ENCODE data around the gene ENG. TPM values are rescaled to one million over a fixed set of nuclear protein-coding genes. Genes with fewer than 3 reads are reported as not detected.

Gene ENG
- total RNA-seq, 1 donor from 2014 or later = 243 TPM

DNA sequence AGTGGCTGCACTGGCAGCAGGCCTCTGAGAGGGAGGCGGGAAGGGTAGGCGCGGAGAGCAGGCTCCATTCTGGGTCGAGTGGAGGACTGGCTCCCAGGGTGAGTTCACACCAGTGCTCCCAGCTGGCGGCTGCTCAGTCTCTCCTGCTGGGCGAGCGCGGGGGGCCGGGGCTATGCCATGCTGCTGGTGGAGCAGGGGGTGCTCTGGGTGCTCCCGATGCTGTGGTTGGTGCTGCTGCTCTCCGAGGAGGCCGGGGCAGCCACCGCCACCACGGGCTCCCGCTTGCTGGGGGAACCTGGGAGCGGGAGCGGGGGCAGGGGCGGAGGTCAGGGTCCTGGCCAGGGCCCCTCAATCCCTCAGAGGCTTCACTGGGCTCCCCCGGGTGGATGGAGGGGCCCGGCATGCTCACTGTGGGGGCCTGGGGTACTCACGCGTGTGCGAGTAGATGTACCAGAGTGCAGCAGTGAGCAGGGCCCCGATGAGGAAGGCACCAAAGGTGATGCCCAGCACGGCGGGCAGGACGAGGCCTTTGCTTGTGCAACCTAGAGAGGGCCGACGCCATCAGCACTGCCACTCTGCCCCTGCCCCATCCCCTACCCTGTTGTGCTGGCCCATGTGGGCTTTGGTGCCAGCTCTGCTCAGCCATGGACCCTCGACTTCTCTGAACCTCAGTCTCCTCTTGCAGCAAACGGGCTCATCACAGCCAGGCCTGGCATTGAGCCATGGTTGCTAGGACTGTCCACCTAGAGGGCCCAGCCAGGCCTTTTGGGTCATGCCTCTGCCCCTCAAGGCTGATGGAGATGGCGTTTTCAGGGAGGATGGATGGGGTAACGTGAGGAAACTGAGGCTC, 38.7 kb downstream of the ENG start:
- DNase-seq (ENCODE audit: low spot score) = no peak

DNA sequence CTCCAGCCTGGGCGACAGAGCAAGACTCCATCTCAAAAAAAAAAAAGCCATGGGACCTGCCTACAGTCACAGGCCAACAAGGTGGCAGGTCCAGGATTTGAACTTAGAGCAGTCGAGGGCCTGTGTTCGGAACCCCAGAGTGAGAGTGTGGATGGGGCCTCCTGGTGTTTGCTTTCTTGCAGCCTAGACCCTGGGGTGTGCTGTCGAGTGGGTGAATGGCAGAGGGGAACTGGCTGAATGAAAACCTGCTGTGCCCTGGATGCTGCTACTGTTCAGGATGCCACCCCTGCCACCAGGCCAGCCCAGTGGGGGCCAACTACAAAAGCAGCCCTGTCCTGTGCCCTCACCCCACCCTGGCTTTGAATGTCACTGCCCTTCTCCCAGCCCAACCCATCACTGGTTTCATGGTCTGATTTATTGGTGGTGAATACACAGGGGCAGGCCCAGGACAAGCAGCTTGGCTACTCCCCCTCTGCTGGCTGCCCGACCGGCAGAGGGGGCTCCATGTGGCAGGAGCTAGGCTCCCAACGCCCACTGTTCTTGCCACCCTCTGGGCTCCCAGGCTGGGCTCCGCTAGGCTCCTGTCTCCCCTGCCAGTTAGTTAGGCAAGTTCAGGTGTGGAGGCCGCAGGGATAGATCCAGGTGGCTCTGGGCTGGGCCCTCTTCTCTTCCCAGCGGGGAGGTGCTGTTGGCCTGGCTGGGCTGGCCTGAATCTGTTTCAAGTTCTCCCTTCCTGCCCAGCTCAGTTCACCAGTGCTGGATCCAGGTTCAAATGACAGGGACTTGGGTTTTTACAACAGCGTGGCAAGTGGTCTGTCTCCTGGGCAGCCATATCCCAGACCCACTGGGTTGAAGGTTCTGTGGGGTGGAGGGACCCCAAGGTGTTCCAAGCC, 39.6 kb downstream of the ENG start:
- no peak for DNase-seq (ENCODE audit: low spot score)

DNA sequence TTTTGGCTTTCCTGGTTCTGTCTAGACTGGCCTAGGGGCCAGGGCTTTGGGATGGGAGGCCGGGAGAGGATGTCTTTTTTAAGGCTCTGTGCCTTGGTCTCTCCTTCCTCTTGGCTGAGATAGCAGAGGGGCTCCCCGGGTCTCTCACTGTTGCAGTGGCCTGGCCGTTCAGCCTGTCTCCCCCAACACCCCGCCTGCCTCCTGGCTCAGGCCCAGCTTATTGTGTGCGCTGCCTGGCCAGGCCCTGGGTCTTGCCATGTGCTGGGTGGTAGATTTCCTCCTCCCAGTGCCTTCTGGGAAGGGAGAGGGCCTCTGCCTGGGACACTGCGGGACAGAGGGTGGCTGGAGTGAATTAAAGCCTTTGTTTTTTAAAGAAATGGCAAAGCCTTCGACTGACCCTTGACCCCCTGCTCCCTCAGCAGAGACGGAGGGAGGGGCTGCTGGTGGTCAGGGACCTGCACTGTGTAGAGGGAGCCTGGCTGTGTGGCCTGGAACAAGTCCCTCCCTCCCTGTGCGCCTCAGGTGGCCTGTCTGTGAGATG, 40.7 kb downstream of the ENG start:
- DNase-seq (ENCODE audit: low spot score) = no peak

DNA sequence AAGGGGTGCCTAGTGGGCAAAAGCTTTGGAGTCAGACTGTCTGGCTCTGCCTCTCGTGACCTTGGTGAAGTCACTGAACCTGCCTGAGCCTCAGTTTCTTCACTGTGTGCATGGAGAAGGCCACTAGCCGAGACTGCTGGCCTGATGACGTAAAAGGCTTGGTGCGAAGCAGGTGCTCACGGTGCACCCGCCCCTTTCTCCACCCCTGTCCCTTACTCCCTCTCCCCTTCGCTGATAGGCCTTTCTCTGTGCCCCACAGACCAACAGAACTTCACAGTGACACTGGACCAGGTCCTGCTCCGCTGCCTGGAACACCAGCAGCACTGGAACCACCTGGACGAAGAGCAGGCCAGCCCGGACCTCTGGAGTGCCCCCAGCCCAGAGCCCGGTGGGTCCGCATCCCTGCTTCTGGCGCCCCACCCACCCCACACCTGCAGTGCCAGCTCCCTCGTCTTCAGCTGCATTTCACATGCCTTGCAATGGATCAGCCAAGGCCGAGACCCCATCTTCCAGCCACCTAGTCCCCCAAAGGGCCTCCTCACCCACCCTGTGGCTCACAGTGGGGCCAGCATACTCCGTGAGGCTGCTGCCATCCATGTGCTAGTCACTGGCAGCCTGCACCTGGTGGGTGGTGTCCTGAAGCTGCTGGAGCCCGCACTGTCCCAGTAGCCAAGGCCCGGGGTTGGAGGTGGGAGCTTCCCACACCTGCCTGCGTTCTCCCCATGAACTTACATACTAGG, 41.4 kb downstream of the ENG start:
- DNase-seq (ENCODE audit: low spot score) = no peak

DNA sequence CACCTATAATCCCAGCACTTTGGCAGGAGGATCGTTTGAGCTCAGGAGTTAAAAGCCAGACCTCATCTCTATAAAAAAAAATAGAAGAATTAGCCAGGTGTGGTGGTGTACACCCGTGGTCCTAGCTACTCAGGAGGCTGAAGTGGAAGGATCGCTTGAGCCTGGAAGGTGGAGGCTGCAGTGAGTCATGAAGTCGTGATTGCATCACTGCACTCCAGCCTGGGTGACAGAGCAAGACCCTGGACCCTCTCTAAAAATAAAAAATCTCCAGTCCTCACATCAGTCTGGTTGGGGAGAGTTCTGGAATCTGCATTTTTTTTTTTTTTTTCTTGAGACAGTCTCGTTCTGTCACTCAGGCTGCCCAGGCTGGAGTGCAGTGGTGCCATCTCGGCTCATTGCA, 42.4 kb downstream of the ENG start:
- no peak for DNase-seq (ENCODE audit: low spot score)

DNA sequence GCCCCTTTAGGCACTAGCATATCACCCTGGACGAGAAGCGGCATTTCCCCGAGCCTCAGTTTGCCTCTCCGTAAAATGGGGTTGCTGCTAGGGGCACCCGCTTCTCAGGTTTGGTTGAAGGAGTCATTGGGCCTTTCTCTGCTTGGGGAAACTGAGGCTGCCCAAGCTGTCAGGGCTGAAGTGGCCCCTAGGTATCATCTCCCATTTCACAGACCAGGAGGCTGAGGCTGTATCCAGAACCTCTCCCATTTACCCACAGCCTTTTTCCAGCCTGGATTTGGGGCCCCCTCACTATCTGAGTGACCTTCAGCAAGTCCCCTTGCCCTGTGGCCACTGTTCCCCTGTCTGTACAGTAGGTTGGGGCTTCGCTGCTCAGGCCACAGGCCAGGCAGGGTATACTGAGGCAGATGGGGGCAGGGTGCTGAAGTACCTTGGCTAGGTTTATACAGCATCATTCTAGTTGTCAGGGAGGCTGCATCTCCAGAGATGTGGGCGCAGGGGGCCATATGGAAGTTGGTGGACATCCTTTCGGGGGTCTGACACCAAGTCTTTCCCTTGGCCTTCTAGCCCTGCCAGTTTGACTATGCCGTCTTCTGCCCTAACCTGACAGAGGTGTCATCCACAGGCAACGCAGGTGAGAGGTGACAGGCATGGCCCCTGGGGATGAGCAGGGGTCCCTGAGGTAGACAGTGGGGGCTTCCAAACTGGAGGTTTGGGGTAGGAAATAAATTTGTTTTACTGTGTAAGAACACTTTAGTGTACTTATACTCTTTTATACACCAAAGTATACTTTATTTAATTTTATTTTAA, 43.9 kb downstream of the ENG start:
- no peak for DNase-seq (ENCODE audit: low spot score)

DNA sequence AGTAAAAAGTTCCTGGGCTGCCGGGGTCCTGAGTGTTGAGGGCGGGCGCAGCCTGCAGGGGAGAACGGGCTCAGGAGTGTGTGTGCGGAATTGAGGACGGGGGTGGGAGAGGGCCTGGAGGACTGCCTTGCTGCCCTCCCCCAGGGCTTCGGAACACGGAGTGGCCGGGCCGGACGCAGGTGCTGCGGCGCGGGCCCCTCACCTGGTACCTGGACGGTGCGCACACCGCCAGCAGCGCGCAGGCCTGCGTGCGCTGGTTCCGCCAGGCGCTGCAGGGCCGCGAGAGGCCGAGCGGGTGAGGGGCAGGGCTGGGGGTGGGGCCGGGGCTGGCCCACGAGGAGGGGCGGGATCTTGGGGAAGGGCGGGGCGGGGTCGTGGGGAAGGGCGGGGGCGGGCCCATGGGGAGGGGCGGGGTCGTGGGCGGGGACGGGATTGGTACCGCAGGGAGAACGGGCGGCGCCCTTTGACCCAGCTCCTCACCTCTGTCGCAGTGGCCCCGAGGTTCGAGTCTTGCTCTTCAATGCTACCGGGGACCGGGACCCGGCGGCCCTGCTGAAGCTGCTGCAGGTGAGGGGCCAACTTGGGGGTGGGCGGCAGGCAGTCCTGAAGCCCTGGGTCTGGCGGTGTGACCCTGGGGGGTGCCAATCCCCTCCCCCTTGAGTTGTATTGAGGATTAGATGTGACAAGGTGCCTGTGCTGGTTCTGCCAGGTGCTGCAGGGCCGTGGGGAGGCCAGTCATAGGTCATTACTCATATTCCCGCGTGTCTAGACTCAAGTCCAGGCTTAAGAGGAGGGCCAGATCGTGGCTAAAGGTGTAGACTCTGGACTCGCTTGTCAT, 44.7 kb downstream of the ENG start:
- DNase-seq (ENCODE audit: low spot score) = no peak

DNA sequence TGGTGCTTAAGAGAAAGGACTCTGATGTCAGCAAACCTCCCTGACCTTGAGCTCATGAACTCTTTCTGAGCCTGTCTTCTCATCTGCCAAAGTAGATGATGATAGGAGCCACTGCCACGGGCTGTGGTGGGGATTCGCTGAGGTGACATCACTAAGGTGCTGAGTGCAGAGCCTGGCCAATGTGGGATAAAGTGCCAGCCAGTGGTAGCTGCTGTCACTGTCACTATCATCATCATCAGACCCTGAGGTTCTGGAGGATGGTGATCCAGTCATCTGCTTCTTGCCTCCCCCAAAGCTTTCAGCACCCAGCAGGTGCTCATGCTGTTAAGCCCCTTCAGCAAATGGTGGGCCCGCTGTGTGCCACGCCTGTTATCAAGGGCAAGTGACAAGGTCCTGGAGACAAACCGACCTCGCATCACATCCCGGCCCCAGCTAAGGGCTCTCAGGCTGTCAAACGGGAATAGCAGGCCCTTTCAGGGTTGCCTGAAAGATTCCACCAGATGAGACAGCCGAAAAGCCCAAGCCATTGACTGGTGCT, 45.4 kb downstream of the ENG start:
- DNase-seq (ENCODE audit: low spot score) = no peak

DNA sequence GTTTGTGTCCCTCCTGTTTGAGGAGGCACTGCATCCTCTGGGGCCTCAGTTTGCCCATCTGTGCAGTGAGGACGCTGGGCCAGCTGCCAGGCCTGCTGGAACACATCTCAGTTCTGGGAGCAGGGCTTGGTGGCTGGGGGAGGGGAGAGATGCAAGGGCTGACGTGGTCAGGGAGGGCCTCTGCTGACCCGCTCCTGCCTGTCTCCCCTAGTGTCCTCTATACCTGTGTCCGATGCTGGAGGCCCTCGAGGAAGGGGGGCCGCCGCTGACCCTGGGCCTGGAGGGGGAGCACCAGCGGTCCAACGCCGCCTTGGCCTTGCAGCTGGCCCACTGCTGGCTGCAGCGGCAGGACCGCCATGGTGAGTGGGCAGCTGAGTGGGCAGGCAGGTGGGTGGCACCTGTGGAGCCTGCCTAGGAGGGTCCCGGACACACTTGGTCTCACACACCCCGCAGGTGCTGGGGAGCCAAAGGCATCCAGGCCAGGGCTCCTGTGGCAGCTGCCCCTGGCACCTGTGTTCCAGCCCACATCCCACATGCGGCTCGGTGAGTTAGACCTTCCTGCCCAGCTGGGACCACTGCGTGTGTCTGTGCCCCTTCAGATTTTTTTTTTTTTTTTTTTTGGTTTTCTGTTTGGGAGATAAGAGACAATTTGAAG, 46.0 kb downstream of the ENG start:
- no peak for DNase-seq (ENCODE audit: low spot score)

DNA sequence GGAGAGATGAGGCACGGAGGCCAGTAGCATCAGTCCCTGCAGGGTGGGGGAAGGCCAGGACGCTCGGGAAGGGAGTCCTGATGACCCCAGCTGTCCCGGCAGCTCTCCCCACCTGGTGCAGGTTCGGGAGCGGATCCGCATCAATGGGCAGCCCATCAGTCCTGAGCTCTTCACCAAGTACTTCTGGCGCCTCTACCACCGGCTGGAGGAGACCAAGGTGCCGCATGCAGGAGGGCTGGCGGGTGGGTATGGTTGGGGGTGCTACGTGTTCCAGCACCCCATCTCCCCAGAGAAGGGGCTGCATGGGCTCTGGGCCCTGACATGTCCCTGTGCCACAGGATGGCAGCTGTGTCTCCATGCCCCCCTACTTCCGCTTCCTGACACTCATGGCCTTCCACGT, 47.6 kb downstream of the ENG start:
- DNase-seq (ENCODE audit: low spot score) = no peak

DNA sequence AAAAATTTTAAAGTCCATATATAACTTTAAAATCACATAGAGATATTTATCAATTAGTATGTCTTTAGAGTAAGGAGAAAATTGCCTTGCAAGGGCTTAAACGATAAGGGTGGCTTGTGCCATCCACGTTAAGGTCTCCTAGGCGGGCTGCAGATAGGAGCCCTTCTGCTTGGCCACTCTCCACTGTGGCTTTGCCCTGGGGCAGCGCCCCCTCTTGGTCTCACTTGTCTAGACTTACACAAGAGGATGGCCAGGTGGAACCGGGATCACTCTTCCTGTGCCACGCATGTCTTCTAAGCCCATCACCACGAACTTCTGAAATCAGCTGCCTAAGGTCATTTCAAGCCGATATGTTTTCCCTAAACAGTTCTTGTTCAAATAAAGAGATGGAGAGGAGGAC, 48.8 kb downstream of the ENG start:
- DNase-seq (ENCODE audit: low spot score) = no peak

DNA sequence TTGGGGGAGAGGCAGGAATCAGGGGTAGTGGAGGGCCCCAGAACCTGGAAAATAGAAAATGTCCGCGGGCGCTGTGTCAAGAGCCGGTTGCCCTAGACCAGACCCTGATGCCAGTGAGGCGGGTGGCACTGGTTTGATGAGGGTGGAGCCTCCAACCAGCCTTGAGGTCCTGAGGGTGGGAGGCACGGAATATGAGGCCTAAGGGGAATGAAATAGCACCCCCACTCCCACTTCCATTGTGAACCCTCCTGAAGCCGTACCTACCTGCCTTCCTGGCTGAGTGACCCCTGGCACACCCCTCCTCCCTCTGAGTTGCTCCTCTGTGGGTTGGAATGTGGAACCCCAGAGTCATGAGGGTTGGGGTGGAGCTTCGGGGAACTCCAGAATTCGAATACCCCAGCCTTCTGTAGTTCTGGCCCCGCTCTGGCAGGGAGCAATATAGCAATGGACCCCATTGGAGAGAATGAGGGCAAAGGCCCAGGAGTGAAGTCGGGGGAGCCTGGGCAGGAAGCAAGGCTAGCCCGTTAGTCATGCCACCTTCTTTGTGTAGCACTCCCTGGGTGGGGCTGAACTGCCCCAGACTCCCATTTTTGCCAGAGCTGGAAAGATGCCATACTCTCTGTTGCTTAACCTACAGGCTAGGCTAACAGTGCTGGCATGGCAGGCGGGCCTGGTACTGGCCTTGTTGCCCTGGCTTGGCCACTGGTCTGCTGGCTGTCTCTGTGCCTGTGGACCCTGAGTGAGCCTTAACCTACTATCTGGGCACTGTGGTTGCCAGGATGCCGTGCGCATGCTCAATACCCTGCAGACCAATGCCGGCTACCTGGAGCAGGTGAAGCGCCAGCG, 50.7 kb downstream of the ENG start:
- no peak for DNase-seq (ENCODE audit: low spot score)

DNA sequence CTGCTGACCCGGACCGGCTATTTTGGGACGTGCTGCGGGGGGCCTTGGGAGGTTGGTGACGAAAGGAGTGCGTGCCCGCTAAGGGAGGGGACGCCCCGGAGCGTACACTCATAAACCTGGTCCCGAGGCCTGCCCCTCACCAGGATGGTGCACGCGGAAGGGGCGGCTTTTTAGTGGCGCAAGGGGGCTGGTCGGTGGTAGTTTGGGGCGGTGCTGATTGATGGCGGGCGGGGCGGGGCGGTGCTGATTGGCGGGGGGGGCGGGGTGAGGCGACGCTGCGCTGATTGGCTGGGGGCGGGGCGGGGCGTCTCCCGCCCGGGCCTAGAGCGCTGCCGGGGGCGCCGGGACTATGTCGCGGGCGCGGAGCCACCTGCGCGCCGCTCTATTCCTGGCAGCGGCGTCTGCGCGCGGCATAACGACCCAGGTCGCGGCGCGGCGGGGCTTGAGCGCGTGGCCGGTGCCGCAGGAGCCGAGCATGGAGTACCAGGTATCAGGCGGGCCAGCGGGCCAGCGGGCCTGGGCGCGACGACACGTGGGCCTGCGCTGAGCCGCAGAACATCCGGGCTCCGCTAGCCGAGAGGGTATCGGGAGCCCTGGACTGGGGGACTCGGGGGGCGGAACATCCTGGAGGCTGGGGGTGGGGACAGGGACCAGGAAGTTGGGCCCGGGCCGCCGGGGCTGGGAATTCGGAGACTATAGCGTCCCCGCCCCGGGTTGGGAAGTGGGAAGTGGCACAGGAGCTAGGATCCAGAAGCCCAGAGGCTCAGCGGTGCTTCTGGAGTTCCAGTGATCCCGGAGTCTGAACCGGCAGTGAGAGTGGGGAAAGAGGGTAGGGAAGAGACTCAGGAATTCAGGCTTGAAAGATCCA, 51.6 kb downstream of the ENG start, which contains the start of gene FPGS:
Gene FPGS (plus strand): TSS at position 307 of the 868 bp plus-strand sequence. CDS start 43 bp downstream, at position 350.
- peak; percentile 93 for DNase-seq (ENCODE audit: low spot score)

DNA sequence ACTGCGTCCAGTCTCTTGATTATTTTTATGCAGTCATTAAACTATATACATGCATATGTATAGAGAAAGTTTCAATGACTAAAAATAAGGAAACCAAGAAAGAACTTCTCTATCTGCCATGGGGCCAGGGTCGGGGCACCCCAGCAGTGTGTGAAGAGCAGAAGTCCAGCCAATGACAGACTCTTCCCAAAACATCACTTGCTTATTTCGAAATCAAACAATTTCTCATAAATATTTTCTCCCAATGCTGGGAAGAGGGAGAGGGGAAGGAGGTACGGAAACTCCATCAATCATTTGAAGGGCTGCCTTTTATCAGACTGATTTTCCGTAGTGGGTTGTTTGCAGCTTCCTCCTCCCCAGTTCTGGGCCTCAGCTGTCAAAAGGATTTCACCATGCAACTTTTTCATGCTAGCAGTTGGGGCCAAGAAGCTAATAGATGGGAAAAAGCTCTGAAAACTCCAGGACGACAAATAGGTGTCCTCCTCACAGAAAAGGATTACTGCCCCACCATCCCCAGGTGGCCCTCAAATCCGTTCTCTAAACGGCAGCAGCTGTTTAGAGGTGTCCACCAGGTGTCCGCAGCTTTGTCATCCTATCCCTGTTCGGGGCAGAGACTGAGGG, 52.4 kb downstream of the ENG start:
- no peak for DNase-seq (ENCODE audit: low spot score)

DNA sequence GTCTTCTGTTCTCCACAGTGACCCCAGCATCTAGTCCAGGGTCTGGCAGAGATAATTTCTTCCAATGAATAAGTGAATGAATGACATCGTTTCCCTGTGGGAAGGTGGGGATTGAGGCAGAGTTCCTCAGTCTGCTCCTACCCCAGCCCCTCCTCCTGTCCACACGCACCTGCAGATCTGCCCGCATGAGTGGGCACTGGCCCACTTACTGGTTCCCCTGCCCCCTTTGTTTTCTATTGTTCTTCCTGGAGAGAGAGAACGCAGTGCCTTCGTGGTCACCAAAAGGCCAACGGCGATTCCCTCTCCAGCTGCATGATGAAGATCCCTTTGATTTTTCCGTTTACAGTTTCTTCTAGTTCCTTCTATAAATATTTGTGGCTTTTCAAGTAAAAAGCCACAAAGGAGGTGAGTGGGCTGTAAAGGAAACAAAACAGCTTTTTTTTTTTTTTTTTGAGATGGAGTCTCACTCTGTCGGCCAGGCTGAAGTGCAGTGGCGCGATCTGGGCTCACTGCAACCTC, 57.5 kb downstream of the ENG start:
- DNase-seq (ENCODE audit: low spot score) = no peak

DNA sequence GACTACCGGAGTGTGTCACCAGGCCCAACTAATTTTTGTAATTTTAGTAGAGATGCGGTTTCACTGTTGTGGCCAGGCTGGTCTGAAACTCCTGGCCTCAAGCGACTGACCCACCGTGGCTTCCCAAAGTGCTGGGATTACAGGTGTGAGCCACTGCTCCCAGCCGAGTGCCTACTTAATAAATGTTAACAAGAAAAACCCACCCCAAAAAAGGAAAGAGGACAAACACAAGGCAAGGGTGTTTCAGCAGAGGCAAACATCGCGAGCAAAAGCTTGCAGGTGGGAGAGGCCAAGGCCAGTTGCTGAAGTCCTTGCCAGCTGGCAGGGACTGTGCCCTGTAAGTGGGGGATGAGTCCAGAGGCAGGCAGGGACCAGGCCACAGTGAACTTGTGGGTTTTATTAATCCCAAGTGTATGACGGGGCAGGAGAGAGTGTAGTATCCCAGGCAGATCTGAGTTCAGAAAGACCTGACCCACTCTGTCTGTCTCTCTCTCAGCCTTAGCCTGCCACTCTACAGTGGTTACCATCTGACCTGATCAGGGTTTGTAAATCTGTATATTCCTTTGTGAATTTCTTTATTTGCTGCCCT, 58.1 kb downstream of the ENG start:
- DNase-seq (ENCODE audit: low spot score) = no peak
